Colonic mucosa (tissue), 4 donors: ENCODE results near the gene SCRN1. TPM values are rescaled to one million over a fixed set of nuclear protein-coding genes. Genes with fewer than 3 reads are reported as not detected.

ENCODE experiments used
- DNase-seq: peaks from one replicate; pipeline ENCODE4 v3.0.0-alpha.2; 2020
- H3K27ac ChIP-seq: fragments of 200-600 bp; one replicate; pipeline ENCODE4 v1.8.0; 2021
- H3K27me3 ChIP-seq: fragments of 200-600 bp; one replicate; pipeline ENCODE4 v1.8.0; 2021
- H3K36me3 ChIP-seq: fragments of 200-600 bp; one replicate; pipeline ENCODE4 v1.8.0; 2021
- H3K4me1 ChIP-seq: fragments of 200-600 bp; one replicate; pipeline ENCODE4 v1.8.0; 2021; ENCODE audit warnings: mild to moderate bottlenecking
- H3K4me3 ChIP-seq: fragments of 200-600 bp; one replicate; pipeline ENCODE4 v1.8.0; 2021
- H3K9ac ChIP-seq, 2 donors: one replicate each; pipeline ENCODE4 v1.7.0; 2013; ENCODE audit warnings: control low read depth in 2 of 2, low read depth in 2 of 2, low read length in 2 of 2
- H3K9me3 ChIP-seq: fragments of 200-600 bp; one replicate; pipeline ENCODE4 v1.8.0; 2021
- intact Hi-C: fragments of 100-400 bp; cut with DNase I; formaldehyde crosslinking; loops from one replicate; pipeline ENCODE4 v1.14.1; 2022
- total RNA-seq, 2 donors: library from RNA; stranded (reverse); fragmentation: NEBNext Ultra II Directional in 1 of 2; extraction: Animal tissue kit (Norgen Biotek cat#: 25700) in 1 of 2; gene quantifications; one replicate each; pipeline ENCODE4 v1.2.1, GENCODE V29; 2021
- TF ChIP-seq, protein P1 (sequence below): fragments of 200-600 bp; IDR thresholded peaks from one replicate; pipeline ENCODE4 v1.8.0; 2022; ENCODE audit warnings: antibody characterized with exemption, mild to moderate bottlenecking
- donor health status: healthy.
- donor health status: DM: no; HTN: no; CAD: no.
- donor health status: DM: no; HTN: no; CAD: no.

The SCRN1 gene
- total RNA-seq, 2 donors from 2014 or later: 13.2 to 17.1 TPM

GRCh38 chr7:30032310-30033125 lies 42.9 kb upstream of the SCRN1 start:
- no peak overlapping the region for H3K4me3 ChIP-seq
- intact Hi-C loops: no loop called here
- DNase-seq: no peak
- H3K27ac ChIP-seq: no peak overlapping the region
- no peak overlapping the region for H3K9ac ChIP-seq
- TF ChIP-seq, protein P1, sequence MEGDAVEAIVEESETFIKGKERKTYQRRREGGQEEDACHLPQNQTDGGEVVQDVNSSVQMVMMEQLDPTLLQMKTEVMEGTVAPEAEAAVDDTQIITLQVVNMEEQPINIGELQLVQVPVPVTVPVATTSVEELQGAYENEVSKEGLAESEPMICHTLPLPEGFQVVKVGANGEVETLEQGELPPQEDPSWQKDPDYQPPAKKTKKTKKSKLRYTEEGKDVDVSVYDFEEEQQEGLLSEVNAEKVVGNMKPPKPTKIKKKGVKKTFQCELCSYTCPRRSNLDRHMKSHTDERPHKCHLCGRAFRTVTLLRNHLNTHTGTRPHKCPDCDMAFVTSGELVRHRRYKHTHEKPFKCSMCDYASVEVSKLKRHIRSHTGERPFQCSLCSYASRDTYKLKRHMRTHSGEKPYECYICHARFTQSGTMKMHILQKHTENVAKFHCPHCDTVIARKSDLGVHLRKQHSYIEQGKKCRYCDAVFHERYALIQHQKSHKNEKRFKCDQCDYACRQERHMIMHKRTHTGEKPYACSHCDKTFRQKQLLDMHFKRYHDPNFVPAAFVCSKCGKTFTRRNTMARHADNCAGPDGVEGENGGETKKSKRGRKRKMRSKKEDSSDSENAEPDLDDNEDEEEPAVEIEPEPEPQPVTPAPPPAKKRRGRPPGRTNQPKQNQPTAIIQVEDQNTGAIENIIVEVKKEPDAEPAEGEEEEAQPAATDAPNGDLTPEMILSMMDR: no peak
- peaks cover 17% of the 10 kb centered on the region for H3K4me1 ChIP-seq
- no peaks in the 10 kb centered on the region for H3K27me3 ChIP-seq
- no peaks in the 10 kb centered on the region for H3K9me3 ChIP-seq
- H3K36me3 ChIP-seq: no peaks in the 10 kb centered on the region

DNA sequence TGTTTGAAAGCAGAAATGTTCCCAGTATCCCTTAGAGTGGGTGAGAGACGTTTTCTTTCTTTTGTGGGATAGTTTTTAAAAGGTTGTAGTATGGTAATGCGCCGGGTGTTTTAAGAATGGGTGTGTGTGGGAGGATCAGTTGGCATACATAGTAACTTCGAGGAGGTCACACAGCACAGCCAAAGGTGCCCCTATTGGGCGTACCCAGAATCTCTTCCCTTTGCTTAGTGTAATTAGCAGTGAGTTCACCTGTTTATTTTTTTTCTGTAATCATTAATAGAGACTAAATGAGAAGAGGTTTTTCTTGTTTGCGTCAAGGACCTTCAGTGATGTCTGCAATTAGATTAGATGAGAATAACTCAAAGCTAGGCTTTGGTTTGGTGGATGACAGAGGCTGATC lies 40.1 kb upstream of the SCRN1 start:
- DNase-seq: peak; percentile 37
- peak overlapping the region; percentile 91 for H3K27ac ChIP-seq

DNA sequence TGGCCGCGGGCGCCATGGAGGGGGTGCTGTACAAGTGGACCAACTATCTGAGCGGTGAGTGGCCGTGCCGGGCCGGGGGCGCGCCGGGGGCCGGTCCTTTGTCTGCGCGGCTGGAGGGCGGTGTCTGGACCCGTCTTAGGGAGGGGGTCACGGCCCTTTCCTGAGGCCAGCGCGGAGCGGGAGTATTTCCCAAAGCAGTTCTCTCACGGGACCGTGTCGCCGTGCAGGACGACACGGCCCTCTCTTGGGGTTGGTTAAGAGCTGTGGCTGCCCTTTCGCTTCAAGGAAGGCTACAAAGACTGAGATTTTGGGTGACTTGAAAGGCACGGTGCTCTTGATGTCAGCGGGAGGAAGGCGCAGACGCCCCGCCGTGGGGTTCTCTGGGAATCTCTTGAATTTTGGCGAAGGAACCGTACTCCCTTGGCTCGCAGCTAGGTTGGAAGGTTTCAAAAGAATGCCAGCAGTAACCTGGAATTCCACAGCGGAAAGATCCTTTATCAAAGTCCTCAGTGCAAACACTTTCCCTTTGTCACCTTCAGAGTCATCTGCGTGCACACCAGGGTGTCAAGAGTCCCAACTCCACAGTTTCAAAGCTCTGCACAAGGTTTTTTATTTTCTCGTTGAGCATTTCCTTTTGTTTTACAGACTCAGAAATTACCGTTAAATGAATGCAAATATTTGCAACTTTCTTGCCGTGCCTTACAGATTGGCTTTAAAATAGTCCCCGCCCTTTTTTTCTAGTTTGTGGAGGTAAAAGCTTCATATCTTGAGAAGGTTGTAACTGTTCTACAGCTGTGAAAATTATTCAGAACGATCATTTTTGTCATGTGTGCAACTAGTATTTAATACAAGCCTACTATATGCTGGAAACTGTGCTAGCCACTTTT lies 39.4 kb upstream of the SCRN1 start:
- no peaks in the 10 kb centered on the region for H3K36me3 ChIP-seq
- peaks cover 23% of the 10 kb centered on the region for H3K4me1 ChIP-seq
- peak overlapping the region; percentile 93 for H3K4me3 ChIP-seq
- peak overlapping the region; percentile 88 to 92 for H3K9ac ChIP-seq
- intact Hi-C loops: no loop called here
- peak overlapping the region; percentile 91 for H3K27ac ChIP-seq
- no peaks in the 10 kb centered on the region for H3K27me3 ChIP-seq
- peak; percentile 63 for DNase-seq
- H3K9me3 ChIP-seq: no peaks in the 10 kb centered on the region
- TF ChIP-seq, protein P1: no peak

More for the DNA sequence above, 40.1 kb upstream of the SCRN1 start:
- TF ChIP-seq, protein P1: no peak
- H3K4me3 ChIP-seq: peak overlapping the region; percentile 93
- peaks cover 23% of the 10 kb centered on the region for H3K4me1 ChIP-seq
- intact Hi-C loops: no loop called here
- no peaks in the 10 kb centered on the region for H3K9me3 ChIP-seq
- H3K36me3 ChIP-seq: no peaks in the 10 kb centered on the region
- peak overlapping the region in 1 of 2 donors; percentile 55 for H3K9ac ChIP-seq
- no peaks in the 10 kb centered on the region for H3K27me3 ChIP-seq

GRCh38 chr7:30028216-30028748 lies 38.7 kb upstream of the SCRN1 start, which contains the start of gene PLEKHA8:
Gene PLEKHA8, plus strand, starts transcription at chr7:30028412. Its CDS starts 351 bp downstream, at chr7:30028763.
- intact Hi-C loops: no loop called here
- H3K4me1 ChIP-seq: peaks cover 23% of the 10 kb centered on the region

More at GRCh38 chr7:30028216-30028748, 38.7 kb upstream of the SCRN1 start, which contains the start of gene PLEKHA8:
- Histone ChIP-seq H3K36me3 (no peaks in the 10 kb centered on the region), H3K9ac (peak within 1 kb of the TSS; percentile 88 to 92), H3K27ac (peak within 1 kb of the TSS; percentile 91), H3K27me3 (no peaks in the 10 kb centered on the region), H3K9me3 (no peaks in the 10 kb centered on the region), H3K4me3 (peak within 1 kb of the TSS; percentile 93)
- DNase-seq: peak; percentile 94
- TF ChIP-seq, protein P1: no peak
